Activated CD4-positive, alpha-beta T cell treated with anti-CD3 and anti-CD28 coated beads, Interleukin-2, Interleukin-6, amounts not matched to agents 100 ng/mL and 50 ng/mL, durations not matched to agents 16 hours and 8 hours (primary cell): ENCODE results near the gene GRAPL.
A peak's percentile ranks its signal among the peaks of the same experiment; 100 is the strongest.
"Not testable (repeated sequence)": the region's sequence is repeated elsewhere in the genome, so short reads cannot be mapped to it uniquely, and the experiment has no call there.

Experiments used
- DNase-seq: peaks from one replicate; pipeline ENCODE4 v3.0.0-alpha.2; 2020

Gene GRAPL

GRCh38 chr17:19137959-19138358, 10.6 kb downstream of the GRAPL start:
- not testable (repeated sequence) for DNase-seq

- not testable (repeated sequence) for DNase-seq
Observed at GRCh38 chr17:19141366-19142155, 14.2 kb downstream of the GRAPL start.

DNA sequence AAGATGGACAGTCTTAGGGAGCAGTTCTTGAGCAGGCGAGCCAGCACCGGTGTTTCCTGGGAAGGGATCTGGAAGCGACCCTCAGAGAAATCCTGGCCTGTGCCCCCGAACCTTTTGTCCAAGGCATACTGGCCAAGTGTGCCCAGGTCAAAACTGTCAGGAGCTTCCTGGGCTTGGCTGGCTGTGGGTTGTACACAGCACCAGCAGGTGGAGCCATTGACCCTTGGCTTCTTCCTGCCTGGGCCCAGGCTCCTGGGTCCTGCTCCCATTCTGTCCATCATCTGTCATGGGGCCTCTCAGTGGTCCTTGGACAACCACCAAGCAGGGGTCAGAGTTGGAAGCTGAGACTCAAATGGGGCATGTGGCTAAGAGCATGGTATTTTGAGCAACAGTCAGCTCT, 15.0 kb downstream of the GRAPL start:
- DNase-seq = peak; percentile 32

GRCh38 chr17:19143097-19143777, 15.8 kb downstream of the GRAPL start:
- DNase-seq = not testable (repeated sequence)

GRCh38 chr17:19144373-19144772, 17.0 kb downstream of the GRAPL start:
- not testable (repeated sequence) for DNase-seq

DNA sequence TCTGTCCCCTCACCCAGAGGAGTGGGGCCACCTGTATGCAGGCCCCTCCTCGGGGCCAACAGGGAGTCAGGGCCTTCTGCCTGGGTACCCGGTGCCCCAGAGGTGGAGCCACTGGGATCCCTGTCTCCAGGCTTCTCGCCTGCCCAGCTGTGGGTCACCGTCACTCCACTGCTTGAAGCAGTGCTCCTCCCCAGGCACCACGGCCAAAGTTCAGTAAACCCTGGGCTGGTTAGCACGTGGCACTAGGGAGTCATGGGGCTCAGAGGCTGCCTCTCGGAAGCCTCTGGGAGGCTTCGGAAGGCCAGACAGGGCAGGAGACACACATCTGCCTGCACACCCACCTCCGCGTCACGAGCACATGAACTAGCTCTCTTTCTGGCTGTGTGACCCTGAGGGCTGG, 18.1 kb downstream of the GRAPL start:
- not testable (repeated sequence) for DNase-seq

- DNase-seq = not testable (repeated sequence)
Observed at GRCh38 chr17:19150678-19151615, 23.6 kb downstream of the GRAPL start.

GRCh38 chr17:19157628-19158027, 30.2 kb downstream of the GRAPL start:
- DNase-seq = not testable (repeated sequence)

- not testable (repeated sequence) for DNase-seq
Observed at GRCh38 chr17:19158478-19158877, 31.1 kb downstream of the GRAPL start.

DNA sequence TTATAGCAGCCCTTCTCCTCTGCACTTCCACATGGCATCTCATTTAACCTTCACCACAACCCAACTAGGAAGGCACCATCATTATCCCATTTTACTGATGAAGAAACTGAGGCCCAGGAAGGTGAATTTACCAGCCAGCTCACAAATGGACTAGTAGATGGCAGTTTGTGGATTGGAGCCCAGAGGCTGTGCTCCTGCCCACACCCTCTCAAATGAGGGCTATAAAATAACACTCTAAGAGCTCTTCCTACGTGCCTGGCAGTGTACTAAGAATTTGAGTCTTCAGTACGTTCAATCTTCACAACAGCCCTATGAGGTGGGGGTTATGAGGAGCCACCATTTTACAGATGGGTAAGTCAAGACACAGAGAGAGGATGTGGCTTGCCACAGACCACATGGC, 31.5 kb downstream of the GRAPL start:
- DNase-seq = not testable (repeated sequence)

- DNase-seq = not testable (repeated sequence)
Observed at GRCh38 chr17:19161308-19162107, 34.1 kb downstream of the GRAPL start.

DNA sequence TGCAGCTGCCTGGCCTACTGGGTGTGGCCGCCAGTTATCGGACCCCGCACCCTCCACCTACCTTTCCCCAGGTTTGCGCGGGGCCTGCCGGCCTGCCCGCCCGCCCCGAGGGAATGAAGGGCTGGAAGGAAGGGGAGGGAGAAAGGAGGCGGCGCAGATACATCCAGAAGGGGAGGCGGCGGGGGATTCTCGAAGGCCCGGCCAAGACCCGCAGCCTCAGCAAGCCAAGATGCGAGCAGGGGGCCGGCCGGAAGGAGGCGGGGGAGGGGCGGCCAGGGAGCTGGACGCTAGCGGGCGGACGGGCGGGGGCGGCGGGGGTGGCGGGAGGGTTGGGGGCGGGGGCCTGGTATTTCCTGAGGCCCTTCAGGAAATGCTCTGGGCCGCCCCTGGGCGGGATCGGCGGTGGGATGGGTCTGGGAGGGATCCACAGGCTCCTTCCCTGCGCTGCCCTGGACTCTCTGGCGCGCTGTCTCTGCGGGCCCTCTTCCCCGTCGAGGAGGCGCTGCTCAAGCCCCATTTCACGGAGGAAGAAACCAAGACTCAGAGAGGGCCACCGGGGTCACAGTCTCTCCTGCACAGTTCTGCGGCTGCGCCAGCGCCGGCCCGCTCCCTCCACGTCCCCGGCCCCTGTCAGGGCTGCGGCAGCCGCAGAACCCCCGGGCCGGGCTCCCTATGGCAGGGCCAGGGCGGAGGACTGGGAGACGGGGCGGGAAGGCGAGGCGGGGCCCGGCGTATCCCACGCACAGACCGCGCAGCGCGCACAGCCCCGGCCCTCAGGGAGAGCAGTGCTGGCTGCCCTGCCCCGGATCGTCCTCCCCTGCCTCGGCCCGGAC, 35.2 kb downstream of the GRAPL start:
- DNase-seq = not testable (repeated sequence)

GRCh38 chr17:19174422-19174821, 47.0 kb downstream of the GRAPL start:
- DNase-seq = not testable (repeated sequence)

GRCh38 chr17:19175410-19175809, 48.0 kb downstream of the GRAPL start:
- DNase-seq = not testable (repeated sequence)

- DNase-seq = not testable (repeated sequence)
Observed at GRCh38 chr17:19181040-19181875, 53.9 kb downstream of the GRAPL start.

DNA sequence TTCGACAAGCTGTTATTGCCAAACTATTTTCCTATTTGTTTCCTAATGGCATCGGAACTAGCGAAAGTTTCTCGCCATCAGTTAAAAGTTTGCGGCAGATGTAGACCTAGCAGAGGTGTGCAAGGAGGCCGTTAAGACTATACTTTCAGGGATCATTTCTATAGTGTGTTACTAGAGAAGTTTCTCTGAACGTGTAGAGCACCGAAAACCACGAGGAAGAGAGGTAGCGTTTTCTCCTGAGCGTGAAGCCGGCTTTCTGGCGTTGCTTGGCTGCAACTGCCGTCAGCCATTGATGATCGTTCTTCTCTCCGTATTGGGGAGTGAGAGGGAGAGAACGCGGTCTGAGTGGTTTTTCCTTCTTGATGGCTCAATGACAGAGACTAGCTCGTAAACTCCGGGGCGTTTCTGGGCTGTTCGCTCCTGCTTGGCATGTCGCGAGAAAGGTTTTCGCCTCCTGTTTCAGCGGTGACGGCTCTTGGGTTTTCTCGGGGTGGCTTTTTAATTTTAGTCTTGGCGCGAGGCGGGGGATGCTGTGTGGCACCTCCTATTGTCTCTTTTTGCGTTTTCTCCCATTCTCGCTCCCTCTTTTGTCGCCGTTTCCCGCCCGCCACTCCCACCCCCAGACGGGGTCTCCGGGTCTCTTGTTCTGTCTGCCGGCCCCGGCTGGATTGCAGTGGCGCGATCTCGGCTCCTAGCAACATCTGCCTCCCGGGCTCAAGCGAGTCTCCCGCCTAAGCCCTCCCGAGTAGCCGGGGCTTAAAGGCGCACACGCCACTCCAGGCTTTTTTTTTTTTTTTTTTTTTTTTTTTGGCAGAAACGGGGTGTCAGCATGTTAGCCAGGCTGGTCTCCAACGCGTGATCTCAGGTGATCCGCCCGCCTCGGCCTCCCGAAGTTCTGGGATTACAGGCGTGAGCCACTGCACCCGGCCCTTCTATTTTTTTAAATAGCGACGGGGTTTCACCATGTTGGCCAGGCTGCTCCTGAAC, 60.8 kb downstream of the GRAPL start:
- DNase-seq = not testable (repeated sequence)

- DNase-seq = not testable (repeated sequence)
Observed at GRCh38 chr17:19188870-19189708, 61.7 kb downstream of the GRAPL start.
